Cardiac fibroblast (primary cell): ENCODE data around the gene ZBTB48.

ENCODE experiments used
- DNase-seq, 2 donors: peaks; one replicate each; pipeline versions ENCODE4 v3.0.0 to v3.0.0-alpha.2; 2010; ENCODE audit warnings: low read depth in 2 of 2
- H3K4me3 ChIP-seq, 2 donors: replicated peaks in 1 of 2; 1 replicate in 1 of 2; 2 replicates in 1 of 2; pipeline ENCODE4 v1.5.1; 2011; ENCODE audit warnings: low read depth in 2 of 2, low read length in 2 of 2, mild to moderate bottlenecking in 2 of 2, moderate library complexity in 1 of 2
- TF ChIP-seq, protein P1 (sequence below): IDR thresholded peaks from one replicate; pipeline ENCODE4 v1.5.1; 2011; ENCODE audit warnings: low read depth, mild to moderate bottlenecking, low read length, inconsistent platforms

ZBTB48 gene

DNA sequence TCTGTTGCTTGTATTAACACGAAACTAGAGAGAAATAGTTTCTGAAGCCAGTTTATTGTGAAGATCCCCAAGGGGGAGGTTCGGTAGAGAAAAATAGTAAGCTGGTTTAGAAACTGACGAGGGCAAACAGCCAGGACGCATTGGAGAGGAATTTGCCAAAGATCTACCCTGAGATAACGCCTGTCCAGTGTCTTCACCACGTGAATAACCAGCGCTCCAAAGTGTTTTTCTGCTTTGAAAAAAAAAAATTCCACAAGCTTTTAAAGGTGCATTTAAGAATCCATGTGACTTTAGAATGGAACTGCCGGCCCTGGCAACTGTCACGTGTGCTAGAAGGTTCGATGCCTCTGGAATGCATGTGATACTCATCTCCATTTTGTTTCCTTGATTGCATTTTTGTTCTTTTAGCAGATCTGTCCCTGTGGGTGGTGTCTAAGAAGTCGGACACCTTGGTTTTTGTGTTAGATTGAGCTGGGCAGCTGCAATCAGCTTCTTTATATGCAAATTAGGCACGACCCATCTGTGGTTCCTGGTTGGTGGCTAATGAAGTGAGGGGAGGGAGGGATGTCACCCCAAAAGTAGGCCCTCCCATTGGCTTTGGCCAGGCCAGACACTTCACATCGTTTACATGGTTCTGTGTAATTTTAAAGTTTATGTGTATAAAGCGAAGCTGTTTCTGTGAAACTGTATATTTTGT is 43.6 kb downstream of the ZBTB48 start:
- H3K4me3 ChIP-seq, result no peak overlapping the region
- DNase-seq, result no peak
- TF ChIP-seq, protein P1, sequence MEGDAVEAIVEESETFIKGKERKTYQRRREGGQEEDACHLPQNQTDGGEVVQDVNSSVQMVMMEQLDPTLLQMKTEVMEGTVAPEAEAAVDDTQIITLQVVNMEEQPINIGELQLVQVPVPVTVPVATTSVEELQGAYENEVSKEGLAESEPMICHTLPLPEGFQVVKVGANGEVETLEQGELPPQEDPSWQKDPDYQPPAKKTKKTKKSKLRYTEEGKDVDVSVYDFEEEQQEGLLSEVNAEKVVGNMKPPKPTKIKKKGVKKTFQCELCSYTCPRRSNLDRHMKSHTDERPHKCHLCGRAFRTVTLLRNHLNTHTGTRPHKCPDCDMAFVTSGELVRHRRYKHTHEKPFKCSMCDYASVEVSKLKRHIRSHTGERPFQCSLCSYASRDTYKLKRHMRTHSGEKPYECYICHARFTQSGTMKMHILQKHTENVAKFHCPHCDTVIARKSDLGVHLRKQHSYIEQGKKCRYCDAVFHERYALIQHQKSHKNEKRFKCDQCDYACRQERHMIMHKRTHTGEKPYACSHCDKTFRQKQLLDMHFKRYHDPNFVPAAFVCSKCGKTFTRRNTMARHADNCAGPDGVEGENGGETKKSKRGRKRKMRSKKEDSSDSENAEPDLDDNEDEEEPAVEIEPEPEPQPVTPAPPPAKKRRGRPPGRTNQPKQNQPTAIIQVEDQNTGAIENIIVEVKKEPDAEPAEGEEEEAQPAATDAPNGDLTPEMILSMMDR, result no peak

DNA sequence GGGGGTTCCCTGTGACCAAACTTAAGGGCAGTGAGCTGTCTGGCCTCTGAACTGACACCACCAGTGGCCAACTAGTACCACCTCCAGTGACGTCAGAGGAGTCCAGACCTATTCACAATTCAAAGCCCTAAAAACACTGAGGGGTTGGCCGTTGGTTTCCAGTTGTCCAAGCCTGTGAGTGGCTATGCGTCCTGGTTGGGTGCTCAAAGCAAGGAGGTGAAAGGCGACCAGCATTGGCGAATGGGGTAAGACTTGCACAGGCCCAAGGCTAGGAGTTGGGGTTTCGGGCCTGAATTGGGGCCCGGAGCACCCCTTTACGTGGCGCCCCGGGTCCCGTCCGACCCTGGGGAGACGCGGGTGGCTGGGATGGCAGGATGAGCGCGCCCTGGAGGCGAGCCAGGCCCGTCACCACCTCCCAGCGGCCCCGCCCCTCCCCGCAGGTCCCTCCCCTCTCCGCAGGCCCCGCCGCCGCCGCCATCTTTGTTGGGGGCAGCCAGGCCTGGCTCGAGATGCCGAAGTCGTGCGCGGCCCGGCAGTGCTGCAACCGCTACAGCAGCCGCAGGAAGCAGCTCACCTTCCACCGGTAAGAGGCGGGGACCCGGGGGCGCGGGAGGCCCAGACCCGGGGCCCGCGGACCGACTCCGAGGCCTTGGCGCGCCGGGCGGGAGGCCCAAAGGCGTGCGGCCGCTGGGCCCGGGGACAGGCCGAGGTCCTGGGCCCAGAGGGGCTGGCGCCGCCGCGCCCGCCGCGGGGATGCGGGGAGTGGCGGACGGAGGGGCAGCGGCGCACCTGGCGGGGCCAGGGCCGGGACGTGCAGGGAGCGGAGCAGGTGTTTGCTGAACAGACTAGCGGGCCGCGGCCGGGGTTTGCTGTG is 45.2 kb downstream of the ZBTB48 start, which contains the start of gene THAP3:
Gene THAP3, plus strand, starts transcription at position 159 of the 874 bp plus-strand sequence. Its CDS starts 351 bp downstream, at position 510.
- TF ChIP-seq, protein P1, result no peak
- peak; percentile 90 to 92 for DNase-seq
- peak within 1 kb of the TSS; percentile 69 to 73 for H3K4me3 ChIP-seq

DNA sequence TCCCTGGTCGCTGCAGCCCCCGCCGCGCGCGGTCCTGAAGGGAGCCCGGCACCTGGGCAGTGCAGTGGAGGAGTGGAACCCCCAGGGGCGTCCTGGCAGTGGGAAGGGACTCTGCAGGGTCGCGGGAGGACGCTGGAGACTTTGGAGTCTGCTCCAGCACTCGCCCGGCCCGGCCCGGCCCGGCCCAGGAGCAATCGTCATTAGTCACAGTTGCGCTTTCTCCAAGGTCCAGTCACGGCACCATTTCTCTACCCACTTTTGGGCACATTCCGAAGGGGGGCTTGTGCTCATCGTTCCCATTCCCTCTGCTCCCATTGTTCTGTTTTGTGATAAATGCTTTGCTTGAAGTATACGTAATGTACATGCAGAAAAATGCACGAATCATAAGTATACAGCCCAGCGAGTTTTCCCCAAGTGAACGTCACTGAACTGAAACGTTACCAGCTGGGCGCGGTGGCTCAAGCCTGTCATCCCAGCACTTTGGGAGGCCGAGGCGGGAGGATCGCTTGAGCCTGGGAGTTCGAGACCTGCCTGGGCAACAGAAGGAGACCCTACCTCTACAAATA is 45.9 kb downstream of the ZBTB48 start:
- peak; percentile 50 to 81 for DNase-seq
- TF ChIP-seq, protein P1, result no peak
- peak overlapping the region; percentile 69 to 73 for H3K4me3 ChIP-seq

DNA sequence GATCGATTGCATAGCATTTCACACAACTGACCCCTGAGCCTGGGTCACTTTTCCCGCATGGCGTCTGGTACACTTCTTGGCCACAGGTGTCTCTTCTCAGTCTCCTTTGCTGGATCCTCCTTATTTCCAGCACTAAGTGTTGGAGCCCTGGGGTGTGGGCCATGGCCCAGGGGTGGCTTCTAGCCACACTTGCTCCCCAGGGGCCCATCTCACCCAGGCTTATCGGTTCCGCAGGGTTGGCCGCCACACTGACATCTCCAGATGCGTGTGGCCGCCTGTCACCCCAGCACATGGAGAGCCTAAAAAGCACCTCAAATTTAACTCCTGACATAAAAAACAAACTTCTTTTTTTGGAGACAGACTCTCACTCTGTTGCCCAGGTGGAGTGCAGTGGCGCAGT is 47.2 kb downstream of the ZBTB48 start:
- DNase-seq, result no peak
- TF ChIP-seq, protein P1, result no peak
- no peak overlapping the region for H3K4me3 ChIP-seq

DNA sequence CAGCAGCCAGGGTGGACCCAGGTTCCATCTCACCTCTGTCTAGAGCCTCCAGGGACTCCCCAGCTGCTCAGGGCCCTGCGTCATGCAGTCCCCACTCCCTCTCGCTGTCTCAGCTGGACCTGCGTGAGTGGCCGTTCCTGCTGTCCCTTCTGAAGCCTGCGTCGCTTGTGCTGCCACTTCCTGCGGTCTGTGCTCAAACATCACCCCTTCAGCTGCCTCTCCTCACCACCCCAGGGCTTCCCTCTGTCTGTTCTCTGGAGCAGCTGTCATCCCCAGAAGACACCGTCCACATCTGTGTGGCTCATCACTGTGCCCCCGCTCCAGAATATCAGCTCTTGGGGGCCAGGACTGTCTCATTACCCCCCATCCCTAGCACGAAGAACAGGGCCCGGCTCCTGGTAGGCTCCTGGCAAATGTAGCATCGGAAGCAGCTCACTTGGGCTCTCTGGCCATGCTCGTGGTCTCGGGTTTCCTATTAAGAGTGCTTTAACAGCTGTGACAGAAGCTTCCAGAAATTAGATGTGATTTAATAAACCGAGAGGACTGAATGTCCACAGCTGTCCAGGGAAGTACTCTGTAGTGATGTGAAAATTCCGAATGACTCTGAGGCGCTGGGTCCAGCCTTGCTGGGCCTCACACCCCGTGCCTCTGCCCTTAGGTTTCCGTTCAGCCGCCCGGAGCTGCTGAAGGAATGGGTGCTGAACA is 48.2 kb downstream of the ZBTB48 start:
- no peak overlapping the region for H3K4me3 ChIP-seq
- TF ChIP-seq, protein P1, result no peak
- no peak for DNase-seq

DNA sequence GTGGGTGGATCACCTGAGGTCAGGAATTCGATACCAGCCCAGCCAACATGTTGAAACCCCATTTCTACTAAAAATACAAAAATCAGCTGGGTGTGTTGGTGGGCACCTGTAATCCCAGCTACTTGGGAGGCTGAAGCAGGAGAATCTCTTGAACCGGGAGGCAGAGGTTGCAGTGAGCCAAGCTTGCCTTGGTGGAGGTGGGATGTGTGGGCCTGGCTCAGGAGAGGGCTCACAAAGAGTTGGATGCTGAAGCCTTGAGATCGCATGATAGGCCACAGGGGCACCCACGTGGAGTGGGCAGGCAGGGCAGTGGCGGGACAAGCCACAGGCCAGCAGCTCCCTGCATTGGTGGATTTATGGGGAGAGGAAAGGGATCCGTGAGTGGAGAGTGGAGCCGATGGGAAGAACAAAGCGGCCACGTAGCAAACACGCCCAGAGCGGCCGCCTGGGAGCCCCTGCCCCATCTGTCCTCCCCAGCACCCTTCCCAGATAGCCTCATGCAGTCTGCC is 49.2 kb downstream of the ZBTB48 start:
- no peak overlapping the region for H3K4me3 ChIP-seq
- DNase-seq, result no peak
- TF ChIP-seq, protein P1, result no peak
